Measurements from ENCODE around the gene PLPPR3. TPM values are rescaled to one million over a fixed set of nuclear protein-coding genes. Genes with fewer than 3 reads are reported as not detected.
A peak's percentile ranks its signal among the peaks of the same experiment; 100 is the strongest.

PLPPR3 gene
- total and polyA plus RNA-seq, 9 of the 15 experiments (the other 6 are each of a cell fraction or from before 2014, with no cell fraction given), result 0.01 to 48.2 (median 8.6) TPM

GRCh38 chr19:816500-816857, 5.3 kb downstream of the PLPPR3 start (continued):
- TF ChIP-seq THRB (CRISPR knock-in tag; conservative IDR thresholded peaks at IDR 0.05) (0 out of 2 replicates have a peak, but pooled peaks have one; percentile 62), ZNF239 (CRISPR knock-in tag; IDR thresholded peaks at IDR 0.05) (no peak), HDAC1 (IDR thresholded peaks at IDR 0.05) (0 out of 4 replicates have a peak, but pooled peaks of 1 of the 2 experiments have one; percentile 16), GABPB2 (CRISPR knock-in tag; conservative IDR thresholded peaks at IDR 0.05) (no peak), ZFP91 (CRISPR knock-in tag; IDR thresholded peaks at IDR 0.05) (no peak), ZNF143 (CRISPR knock-in tag; IDR thresholded peaks at IDR 0.05) (no peak), ATF3 (IDR thresholded peaks at IDR 0.05) (no peak), ATF3 (CRISPR knock-in tag; conservative IDR thresholded peaks at IDR 0.05) (no peak), ARHGAP35 (IDR thresholded peaks at IDR 0.05; ENCODE audit: partially characterized antibody) (peak; percentile 18), XRCC4 (IDR thresholded peaks at IDR 0.05; ENCODE audit: extremely low read depth, insufficient read depth, insufficient read length) (no peak), RBM22 (IDR thresholded peaks at IDR 0.05; ENCODE audit: low read depth, low read length, poor library complexity, severe bottlenecking) (no peak), PTBP1 (IDR thresholded peaks at IDR 0.05; ENCODE audit: low read depth, low read length) (no peak), CBX8 (IDR thresholded peaks at IDR 0.05; ENCODE audit: borderline replicate concordance, extremely low read depth, low read depth, low read length, poor library complexity, severe bottlenecking) (no peak)

Measured in K562 (cell line).